Activated CD4-positive, CD25-positive, alpha-beta regulatory T cell treated with anti-CD3 and anti-CD28 coated beads, Interleukin-2, amount 50 U/mL, for 16 hours (primary cell): ENCODE measurements around the gene PRKN.
"Not testable (repeated sequence)": the region's sequence is repeated elsewhere in the genome, so short reads cannot be mapped to it uniquely, and the experiment has no call there.

Source experiments
- DNase-seq: peaks from one replicate; pipeline ENCODE4 v3.0.0-alpha.2; 2020; ENCODE audit warnings: low read depth, low spot score

PRKN gene

DNA sequence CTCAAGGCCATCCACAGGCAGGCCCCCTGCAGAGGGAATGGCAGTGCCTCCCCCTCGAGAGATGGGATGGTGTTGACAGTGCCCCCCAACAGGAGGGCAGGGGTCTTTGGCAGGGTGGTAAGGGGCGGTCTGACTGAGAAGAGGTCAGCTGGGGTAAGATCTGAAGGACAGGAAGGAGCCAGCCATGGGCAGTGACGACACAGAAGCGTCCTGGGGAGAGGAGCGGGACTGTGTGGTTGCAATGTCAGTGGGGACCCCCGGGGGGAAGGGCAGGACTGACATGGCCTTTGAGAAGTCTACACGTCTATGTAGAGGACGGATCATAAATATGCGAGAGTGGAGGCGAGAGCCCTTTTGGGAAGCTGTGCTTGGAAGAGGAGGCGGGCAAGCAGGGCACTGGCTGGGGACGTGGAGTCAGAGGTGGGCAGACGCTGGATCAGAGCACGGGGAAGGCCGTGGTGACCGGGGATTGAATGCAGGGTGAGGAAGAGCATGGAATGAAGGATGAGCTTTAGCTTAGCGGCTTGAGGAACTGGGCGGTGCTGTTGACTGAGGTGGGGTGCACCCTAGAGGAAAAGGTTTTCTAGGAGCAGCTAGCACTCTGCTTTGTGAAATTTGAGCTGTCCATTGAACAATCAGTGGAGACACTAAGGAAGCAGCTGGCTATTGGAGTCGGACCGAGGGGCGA, 1371.3 kb downstream of the PRKN start:
- DNase-seq: no peak

DNA sequence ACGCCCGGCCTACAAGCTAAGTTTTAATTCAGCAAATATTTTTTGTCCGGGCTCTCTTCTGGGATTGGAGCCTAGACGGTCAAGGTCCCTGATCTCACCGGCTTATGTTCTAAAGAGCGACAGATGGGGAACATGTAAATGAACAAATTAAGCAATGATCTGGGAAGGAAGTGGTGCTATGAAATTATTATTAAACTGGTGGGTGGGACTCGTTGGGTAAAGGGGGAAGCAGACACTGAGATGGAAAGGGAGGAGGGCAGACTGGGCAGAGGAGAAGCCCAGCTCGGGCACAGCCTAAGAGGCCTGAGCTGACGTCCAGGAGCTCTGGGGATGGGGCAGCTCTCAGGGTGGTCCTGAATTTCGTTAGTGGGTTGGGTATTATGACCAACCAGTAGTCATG, 1371.9 kb downstream of the PRKN start:
- no peak for DNase-seq

DNA sequence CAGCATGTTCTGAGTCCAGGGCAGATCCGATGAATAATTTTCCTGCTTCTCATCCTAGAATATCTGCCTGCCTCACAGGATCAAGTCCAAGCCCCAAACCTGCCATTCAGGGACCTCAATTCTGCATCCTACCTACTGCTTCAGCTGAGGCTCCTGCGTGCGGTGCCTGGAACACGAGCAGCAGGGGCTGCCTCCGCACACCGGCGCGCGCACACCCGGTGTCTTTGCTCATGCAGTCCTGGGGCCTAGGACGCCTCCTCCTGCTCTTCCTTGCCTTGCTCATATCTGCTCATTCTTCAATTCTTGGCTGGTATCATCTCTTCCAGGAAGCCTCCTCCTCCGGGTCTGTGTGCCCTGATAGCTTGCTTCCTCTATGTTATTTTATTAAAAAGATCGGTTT, 1372.6 kb downstream of the PRKN start:
- DNase-seq: no peak

DNA sequence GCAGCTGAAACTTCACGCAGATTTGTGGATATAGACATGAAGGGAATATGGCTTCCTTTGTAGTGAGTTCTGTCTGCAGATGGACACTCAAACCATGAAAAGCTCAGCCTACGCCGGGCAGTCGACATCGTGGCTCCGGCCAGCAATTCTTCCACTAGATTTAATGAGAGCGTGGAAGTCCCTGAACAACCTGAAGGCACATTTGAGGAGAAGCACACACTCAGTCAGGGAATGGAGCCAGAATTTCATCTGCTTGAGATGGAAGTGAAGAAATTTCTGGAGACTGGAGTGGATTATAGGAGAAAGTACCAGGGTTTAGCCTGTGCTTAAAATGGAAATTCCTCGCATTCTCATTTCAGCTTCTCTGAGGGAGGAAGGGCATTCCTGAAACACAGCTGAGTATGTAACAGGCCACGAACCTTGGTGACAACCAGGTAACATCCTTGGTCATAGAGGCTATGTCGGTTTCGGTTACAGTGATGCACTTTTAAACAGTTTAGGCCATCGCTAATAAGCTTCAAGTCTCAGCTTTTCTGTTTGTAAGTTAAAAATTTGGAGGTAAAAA, 1373.2 kb downstream of the PRKN start:
- DNase-seq: no peak

DNA sequence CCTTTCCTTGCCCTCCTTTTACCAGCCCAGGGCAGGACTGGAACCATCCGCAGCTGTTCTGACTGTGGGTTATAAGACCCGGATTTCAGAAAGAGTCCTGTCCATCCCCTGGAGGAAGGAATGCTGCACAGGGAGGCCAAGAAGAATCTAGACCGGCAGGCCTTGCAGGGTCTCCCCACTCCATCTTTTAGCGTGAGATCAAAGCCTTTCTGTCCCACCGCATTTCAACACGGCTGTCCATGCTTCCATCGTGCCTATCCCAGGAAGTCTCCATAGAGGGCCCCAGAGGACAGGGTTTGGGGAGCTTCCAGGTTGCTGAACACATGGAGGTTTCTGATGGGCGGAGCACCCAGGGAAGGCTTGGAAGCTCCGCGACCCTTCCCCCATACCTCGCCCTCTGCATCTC, 1374.4 kb downstream of the PRKN start:
- no peak for DNase-seq

DNA sequence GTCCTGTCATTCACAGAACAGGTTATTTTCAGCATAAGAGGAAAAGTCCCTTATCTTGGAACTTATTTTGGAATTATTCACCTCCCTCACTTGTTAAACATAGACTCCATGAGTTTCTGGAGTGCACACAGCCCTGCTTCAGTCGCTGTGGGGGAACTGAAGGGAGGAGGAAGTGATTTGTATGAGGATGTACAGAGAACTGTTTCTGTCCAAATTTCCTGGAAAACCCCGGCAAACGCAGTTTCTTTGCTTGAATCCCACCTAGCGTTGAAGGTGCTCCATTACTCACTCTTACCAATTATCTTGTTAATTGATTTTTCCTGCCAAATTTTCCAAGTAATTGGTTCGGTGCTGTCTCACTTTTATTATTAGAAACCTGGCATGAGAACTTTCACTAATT, 1375.7 kb downstream of the PRKN start:
- no peak for DNase-seq

DNA sequence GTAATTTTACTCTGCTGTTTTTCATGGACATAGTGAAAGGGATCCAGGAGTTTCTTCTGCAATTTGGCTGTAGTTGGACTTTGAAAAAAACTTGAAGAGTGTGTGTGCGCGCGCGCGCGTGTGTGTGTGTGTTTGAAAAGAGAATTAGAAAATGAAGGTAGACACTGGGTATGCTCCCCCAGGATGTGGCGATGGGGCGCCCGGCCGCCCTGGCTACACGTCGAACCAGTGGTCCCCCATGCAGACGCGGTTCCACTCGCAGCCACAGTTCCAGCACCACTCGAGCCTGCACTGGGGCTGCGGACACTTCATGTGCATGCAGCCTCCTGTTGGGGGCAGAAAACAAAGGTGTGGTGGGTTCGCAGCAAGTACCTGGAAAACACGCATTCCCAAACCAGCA, 1377.7 kb downstream of the PRKN start:
- DNase-seq: no peak

DNA sequence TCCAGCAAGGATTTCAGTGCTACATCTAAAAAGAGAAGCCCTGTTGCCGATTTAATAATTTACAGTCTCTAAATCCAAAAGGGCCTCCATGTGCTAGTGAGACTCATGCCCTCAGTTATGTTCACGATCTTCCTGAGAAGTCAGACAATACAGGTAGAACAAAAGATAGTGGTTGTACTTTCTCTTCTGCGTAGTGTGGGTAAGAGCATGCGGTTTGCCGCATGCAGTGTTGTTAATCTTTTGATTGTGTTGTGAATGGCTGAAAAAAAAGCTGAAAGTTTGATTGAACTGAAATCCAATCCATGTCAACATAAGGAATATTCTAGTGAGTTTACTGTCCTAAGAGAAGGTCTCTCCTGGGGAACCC, 1379.0 kb downstream of the PRKN start:
- DNase-seq: no peak

DNA sequence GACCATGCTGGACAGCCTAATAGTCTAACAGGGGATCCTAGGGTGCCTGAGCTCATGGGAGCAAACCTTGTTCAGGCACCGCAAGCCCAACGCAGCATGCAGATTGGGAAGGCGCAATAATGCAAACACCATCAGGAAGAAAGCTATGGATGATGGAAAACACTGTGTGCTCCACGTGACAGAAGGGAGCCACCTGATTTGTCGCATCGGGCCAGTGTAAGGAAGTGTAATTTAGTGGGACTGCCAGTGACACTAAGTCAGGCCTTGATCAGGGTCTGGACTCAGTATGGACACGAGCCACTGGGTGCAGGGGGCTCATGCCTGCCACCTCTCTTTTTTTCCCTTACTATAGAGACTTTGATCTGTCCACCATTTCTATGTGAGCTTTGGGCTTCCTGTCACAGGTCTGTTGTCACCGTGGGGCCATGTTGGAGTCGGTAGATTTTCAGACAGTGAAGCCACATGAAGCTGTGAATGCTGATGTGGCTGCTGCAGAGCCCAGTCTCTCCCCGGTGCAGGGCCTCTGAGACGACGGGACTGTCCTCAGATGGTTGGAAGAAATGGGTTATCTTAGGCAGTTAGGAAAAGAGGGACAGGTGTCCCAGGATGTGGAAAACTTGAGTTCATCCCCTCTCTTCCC, 1379.5 kb downstream of the PRKN start:
- DNase-seq: no peak

DNA sequence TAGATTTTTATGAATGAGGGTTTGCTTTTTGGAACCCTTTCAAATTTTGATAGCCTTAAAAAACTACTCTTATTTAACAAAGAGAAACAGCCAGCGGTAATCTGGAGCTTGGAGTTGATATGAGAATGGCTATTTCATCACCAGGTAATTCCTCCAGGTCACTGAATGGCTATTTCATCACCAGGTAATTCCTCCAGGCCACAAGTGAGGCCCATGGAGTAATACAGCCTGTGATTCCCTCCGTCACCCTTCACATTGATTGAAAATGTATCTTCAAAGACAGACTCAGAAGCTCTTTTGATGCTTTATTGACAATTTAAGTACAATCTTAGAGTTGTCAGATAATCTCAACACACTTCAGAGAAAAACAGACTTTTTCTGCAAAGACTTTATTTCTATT, 1380.4 kb downstream of the PRKN start:
- no peak for DNase-seq

DNA sequence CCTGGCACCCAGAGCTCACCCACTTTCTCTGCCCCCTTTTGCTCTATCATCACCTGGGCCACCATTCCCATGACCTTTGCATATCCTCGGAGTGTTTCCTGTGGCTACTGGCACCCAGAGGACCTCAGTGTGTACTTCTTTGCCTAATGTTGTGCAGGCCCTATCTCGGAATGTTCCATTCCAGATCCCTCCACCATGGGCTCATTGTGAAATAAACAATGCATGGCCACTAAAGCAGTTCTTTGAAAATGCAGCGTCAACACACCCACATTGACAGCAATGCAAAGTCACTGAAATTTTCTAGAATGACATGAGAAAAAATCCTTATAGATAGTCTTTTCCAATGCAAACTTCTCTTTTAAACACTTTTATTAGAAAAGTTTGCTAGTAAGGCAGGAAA, 1380.8 kb downstream of the PRKN start:
- DNase-seq: no peak

DNA sequence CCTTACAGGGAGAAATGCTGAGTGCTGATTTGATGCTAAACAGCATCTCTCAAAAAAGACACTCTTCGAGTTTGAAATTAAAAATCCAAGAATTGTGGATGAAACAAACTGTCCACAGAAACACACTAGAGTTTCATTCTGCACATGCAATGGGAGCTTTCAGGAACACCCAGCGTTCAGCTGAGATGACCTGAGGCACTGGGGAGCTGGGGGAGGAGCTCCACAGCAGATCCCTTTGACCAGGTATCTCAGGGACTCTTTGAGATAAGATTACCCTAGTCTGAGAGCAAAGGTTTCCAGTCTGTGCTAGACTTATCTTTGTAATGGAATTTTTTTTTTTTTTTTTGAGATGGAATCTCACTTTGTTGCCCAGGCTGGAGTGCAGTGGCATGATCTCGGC, 1382.9 kb downstream of the PRKN start:
- no peak for DNase-seq

DNA sequence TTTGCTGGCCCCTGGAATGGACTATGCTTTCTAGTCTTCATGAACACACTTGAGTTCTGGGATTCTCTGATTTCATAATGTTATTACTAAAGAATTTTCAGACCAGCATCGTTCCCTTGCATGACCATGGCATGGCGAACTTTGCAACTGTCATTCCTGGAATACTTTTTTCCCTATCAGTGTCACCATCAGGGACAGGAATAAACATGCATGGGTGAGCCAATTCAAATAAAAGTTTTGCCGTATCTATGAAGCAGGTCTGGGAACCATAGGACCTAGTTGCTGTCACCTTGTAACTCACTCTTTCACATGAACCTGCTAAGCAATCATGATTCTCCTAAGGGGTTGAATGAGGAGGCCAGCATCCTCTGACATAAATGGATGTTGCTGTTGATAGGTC, 1385.5 kb downstream of the PRKN start:
- DNase-seq: no peak

DNA sequence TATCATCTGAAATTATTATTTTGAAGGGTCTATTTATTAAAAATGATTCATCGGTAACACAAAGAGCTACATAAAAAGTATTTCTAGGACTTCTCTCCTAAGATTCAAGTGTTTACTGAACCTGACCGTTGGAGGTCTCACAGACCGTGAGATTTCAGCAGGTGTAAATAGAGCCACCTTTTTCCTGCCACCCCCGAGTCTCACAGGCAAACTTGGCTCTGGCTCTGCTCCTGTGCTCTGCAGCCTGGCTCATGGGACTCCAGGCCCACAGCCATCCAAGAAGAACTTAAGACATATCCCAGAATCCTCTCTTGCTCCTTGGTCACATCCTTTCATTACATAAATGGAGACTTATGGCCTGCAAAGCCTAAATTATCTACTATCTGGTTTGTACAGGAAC, 1385.9 kb downstream of the PRKN start:
- DNase-seq: no peak

DNA sequence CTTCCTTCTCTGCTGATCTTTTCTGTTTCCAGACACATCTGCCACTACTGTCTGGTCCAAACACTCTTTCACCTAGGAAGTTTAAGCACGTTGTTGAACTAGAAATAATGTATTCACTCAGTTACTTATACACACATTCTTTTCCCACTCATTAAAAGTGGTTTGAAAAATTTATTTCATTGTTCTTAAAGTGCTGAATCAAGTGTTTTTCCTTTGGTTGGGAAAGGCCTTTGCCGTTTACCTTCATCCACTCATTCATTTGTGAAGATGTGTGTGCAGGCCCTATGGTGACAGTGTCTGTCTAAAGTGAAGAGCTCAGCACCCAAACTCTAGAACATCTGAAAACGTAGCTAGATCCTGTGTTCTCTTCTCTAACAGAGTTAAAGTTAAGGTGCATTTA, 1389.6 kb downstream of the PRKN start:
- no peak for DNase-seq

DNA sequence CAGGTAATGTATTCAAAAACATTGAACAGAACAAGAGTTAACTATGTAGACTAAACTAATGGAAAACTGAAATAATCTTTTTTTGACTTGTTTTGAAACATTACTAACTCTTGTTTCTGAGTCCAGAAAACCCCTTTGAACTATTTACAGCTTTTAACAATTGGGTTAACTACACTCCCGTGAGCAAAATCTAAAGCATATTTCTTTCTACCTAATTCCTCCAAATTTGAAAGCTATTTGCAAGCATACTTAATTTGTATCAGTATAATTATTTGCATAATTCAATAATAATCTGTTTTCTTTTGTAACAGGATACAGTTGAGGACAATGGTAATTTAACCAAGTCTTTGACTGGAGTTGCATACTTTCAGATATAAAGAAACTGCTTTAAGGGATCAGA, 1391.1 kb downstream of the PRKN start:
- no peak for DNase-seq

DNA sequence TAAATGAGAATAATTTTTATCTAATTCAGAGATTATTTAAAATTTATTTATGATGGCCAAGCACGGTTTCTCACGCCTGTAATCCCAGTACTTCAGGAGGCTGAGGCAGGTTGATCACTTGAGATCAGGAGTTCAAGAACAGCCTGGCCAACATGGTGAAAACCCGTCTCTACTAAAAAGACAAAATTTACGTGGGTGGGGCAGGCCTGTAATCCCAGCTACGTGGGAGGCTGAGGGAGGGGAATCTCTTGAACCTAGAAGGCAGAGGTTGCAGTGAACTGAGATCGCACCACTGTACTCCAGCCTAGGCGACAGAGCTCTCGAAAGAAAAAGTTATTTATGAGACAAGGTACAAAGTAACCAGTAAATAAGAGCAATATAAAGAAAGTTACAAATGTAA, 1394.2 kb downstream of the PRKN start:
- no peak for DNase-seq

DNA sequence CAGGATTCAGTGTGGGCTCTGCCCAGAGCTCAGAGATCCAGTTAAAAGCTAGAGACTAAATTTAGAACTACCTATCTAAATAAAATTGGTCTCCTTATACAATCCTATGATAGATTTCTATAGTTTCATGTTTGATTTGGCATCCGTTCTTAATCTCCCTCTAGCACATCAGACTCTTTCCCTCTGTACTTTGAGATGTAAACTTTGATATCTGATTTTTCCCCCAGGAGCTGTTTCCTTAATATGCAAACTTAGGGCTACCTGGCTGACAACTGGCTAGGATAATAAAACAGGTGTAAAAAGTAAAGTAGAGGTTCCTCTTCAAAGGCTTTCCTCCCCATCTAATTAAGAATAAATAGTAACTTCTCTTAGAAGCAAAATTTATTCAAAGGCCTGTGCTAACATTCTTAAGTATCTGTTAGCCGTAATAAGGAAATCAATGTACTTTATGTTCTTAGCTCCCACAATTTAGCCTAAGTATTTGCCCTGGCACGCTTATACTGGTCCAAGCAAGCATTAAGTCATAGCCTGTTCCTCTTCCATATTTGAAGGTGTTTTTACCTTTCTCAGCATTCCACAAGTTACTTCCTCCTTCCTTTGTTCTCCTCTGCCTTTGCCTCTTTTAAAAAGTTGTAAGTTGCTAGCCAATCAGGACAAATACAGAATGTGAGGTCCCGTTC, 1396.0 kb downstream of the PRKN start:
- DNase-seq: not testable (repeated sequence)

DNA sequence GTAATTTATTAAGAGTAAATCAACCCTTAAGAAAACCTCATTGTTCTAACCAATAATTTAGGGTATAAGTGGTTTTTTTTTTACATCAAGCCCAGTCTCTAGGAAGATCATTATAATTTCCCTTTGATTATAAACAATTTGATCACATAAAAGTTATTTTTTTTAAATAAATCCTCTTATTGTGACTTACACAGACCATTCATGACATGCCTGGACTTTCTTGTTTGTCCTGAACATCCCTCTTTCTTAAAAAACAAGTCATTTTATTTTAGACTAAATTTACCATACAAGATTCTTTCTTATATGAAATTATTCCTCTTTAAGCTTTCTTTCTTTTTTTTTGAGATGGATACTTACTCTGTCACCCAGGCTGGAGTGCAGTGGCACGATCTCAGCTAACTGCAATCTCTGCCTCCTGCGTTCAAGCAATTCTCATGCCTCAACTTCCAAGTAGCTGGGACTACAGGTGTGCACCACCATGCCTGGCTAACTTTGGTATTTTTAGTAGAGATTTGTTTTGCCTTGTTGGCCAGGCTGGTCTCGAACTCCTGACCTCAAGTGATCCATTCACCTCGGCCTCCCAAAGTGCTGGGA, 1400.1 kb downstream of the PRKN start:
- DNase-seq: no peak

DNA sequence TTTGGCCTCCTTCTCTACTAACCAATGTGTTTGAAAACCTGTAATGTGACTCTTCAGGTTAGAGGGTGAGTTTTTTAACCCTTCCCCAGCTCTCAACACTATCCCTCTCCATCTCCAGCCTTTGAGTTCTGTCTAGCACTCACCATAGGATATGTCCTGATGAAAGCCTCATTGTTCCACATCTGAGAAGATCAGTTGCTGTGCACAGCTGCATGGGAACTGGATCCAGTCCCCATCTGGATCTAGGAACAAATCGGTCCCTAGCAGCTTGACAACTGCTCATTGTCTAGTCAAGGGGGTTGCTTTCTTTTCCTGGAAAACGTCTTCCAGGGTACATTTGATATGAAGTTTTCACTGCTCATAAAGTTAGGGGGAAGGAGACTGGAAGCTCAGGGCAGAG, 1408.3 kb downstream of the PRKN start:
- no peak for DNase-seq

DNA sequence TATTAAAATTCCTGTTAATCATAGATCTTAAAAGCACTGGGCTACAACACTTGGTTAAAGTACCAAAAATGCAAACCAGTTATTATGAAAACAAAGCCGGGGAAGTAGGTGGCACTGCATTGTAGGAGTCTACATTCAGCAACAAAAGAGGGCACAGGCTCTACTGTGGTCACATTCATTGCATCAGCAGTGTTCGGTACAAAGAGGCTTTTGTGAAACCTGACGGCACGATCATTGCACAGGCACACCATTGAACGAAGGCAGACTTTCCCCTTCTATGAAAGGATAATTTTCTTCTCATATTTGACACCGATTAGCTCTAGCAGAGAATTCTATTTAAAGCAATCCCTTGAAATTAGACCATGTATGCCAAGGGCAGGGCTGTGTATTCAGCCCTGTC, 1409.1 kb downstream of the PRKN start:
- DNase-seq: no peak

DNA sequence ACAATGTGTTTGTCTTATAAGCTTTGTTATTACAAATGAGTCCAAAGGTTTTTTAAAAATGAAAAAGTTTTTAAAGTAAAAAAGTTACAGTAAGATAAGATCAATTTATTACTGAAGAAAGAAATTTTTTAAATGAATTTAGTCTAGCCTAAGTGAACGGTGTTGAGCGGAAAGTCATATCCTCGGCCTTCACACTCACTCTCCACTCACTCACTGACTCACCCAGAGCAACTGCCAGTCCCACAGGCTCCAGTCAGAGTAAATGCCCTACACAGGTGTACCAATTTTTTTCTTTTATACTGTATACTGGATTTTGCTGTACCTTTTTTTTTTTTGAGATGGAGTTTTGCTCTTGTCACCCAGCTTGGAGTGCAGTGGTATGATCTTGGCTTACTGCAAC, 1411.0 kb downstream of the PRKN start:
- no peak for DNase-seq
